Stimulated activated CD4-positive, alpha-beta T cell treated with anti-CD3 and anti-CD28 coated beads, Interleukin-15, amount 100 ng/mL, for 1 hour (primary cell): ENCODE data around the gene PRR35.

Experiments
- DNase-seq, 2 donors: peaks; one replicate each; pipeline ENCODE4 v3.0.0-alpha.2; 2020; ENCODE audit warnings: low read depth in 1 of 2, low spot score in 1 of 2

PRR35 gene

GRCh38 chr16:527015-527903, 32.9 kb upstream of the PRR35 start, which contains the start of gene CAPN15:
CAPN15 (plus strand) TSS chr16:527712; CDS start chr16:546839, 19,127 bp downstream.
- DNase-seq, result peak; percentile 74 to 79

- no peak for DNase-seq
These were observed 31.8 kb upstream of the PRR35 start for GRCh38 chr16:528111-529011.

GRCh38 chr16:529012-529575, 31.1 kb upstream of the PRR35 start:
- DNase-seq, result no peak

GRCh38 chr16:530111-530817, 29.9 kb upstream of the PRR35 start:
- no peak for DNase-seq

GRCh38 chr16:531494-532125, 28.6 kb upstream of the PRR35 start:
- DNase-seq, result no peak

GRCh38 chr16:533391-534123, 26.6 kb upstream of the PRR35 start:
- DNase-seq, result no peak

- DNase-seq, result no peak
These were observed 26.1 kb upstream of the PRR35 start for GRCh38 chr16:534135-534534.

GRCh38 chr16:534856-535445, 25.2 kb upstream of the PRR35 start:
- DNase-seq, result no peak

GRCh38 chr16:535446-536405, 24.5 kb upstream of the PRR35 start:
- no peak for DNase-seq

- DNase-seq, result no peak
These were observed 23.4 kb upstream of the PRR35 start for GRCh38 chr16:536746-537145.

- DNase-seq, result no peak
These were observed 22.5 kb upstream of the PRR35 start for GRCh38 chr16:537415-538335.

GRCh38 chr16:539901-540530, 20.2 kb upstream of the PRR35 start:
- no peak for DNase-seq

- no peak for DNase-seq
These were observed 19.4 kb upstream of the PRR35 start for GRCh38 chr16:540645-541340.

GRCh38 chr16:543301-544164, 16.7 kb upstream of the PRR35 start:
- no peak for DNase-seq

GRCh38 chr16:544517-544916, 15.7 kb upstream of the PRR35 start:
- DNase-seq, result no peak
